ENCODE data around the gene DZIP1L. TPM values are rescaled to one million over a fixed set of nuclear protein-coding genes. Genes with fewer than 3 reads are reported as not detected.
"Not testable (repeated sequence)": the region's sequence is repeated elsewhere in the genome, so short reads cannot be mapped to it uniquely, and the experiment has no call there.

The DZIP1L gene
- polyA plus RNA-seq = not detected

- H3K27ac Mint-ChIP-seq = no peak within 1 kb of the TSS
- peaks cover 11% of the 10 kb centered on the region in 2 donors for H3K4me1 Mint-ChIP-seq
- DNase-seq = no peak
- no peaks in the 10 kb centered on the region for H3K9me3 Mint-ChIP-seq
- H3K36me3 Mint-ChIP-seq = no peaks in the 10 kb centered on the region
- peaks cover 5 to 17% (median 5%) of the 10 kb centered on the region in 3 donors for H3K27me3 Mint-ChIP-seq (ENCODE audit: low read depth in 3 of 3)
- H3K4me3 Mint-ChIP-seq = peak within 1 kb of the TSS; percentile 73 to 79 (median 76)
Observed at GRCh38 chr3:138114988-138115971, at the start of gene DZIP1L. Gene DZIP1L, minus strand, starts transcription at chr3:138115608. Its CDS starts 11,637 bp downstream, at chr3:138103971.

- Mint-ChIP-seq H3K27me3 (ENCODE audit: low read depth in 3 of 3) (no peaks in the 10 kb centered on the region), H3K4me1 (peaks cover 0 to 15% of the 10 kb centered on the region in 2 donors), H3K36me3 (peaks cover 29 to 55% (median 37%) of the 10 kb centered on the region in 3 donors), H3K27ac (no peak overlapping the region), H3K9me3 (no peaks in the 10 kb centered on the region), H3K4me3 (no peak overlapping the region)
- no peak for DNase-seq
Observed at GRCh38 chr3:138165061-138165460, 49.7 kb upstream of the DZIP1L start.

- Mint-ChIP-seq H3K36me3 (peaks cover 11 to 25% (median 14%) of the 10 kb centered on the region in 3 donors), H3K4me3 (no peak overlapping the region), H3K9me3 (peaks cover 0 to 5% (median 1%) of the 10 kb centered on the region in 6 donors), H3K4me1 (no peaks in the 10 kb centered on the region), H3K27me3 (ENCODE audit: low read depth in 3 of 3) (peaks cover 0 to 10% (median 0%) of the 10 kb centered on the region in 3 donors), H3K27ac (no peak overlapping the region)
- DNase-seq = no peak
Observed at GRCh38 chr3:138157743-138158142, 42.3 kb upstream of the DZIP1L start.

- H3K27me3 Mint-ChIP-seq (ENCODE audit: low read depth in 3 of 3) = peaks cover 0 to 10% (median 0%) of the 10 kb centered on the region in 3 donors
- peaks cover 0 to 5% (median 1%) of the 10 kb centered on the region in 6 donors for H3K9me3 Mint-ChIP-seq
- DNase-seq = no peak
- no peak overlapping the region for H3K4me3 Mint-ChIP-seq
- no peak overlapping the region for H3K27ac Mint-ChIP-seq
- peaks cover 0 to 6% (median 0%) of the 10 kb centered on the region in 3 donors for H3K36me3 Mint-ChIP-seq
- no peaks in the 10 kb centered on the region for H3K4me1 Mint-ChIP-seq
Observed at GRCh38 chr3:138154534-138154933, 39.1 kb upstream of the DZIP1L start.

- no peaks in the 10 kb centered on the region for H3K4me1 Mint-ChIP-seq
- no peak overlapping the region for H3K4me3 Mint-ChIP-seq
- peaks cover 0 to 1% (median 0%) of the 10 kb centered on the region in 6 donors for H3K9me3 Mint-ChIP-seq
- no peak overlapping the region for H3K27ac Mint-ChIP-seq
- DNase-seq = no peak
- H3K27me3 Mint-ChIP-seq (ENCODE audit: low read depth in 3 of 3) = peaks cover 0 to 5% (median 0%) of the 10 kb centered on the region in 3 donors
- no peaks in the 10 kb centered on the region for H3K36me3 Mint-ChIP-seq
Observed at GRCh38 chr3:138148503-138148902, 33.1 kb upstream of the DZIP1L start.

- H3K27me3 Mint-ChIP-seq (ENCODE audit: low read depth in 3 of 3); H3K4me1 Mint-ChIP-seq; H3K36me3 Mint-ChIP-seq; H3K4me3 Mint-ChIP-seq; DNase-seq; H3K9me3 Mint-ChIP-seq; H3K27ac Mint-ChIP-seq: not testable (repeated sequence)
Observed at GRCh38 chr3:138142181-138142580, 26.8 kb upstream of the DZIP1L start.

- peaks cover 0 to 2% (median 0%) of the 10 kb centered on the region in 6 donors for H3K9me3 Mint-ChIP-seq
- no peak overlapping the region for H3K27ac Mint-ChIP-seq
- no peaks in the 10 kb centered on the region for H3K36me3 Mint-ChIP-seq
- peaks cover 0 to 6% (median 3%) of the 10 kb centered on the region in 3 donors for H3K27me3 Mint-ChIP-seq (ENCODE audit: low read depth in 3 of 3)
- no peaks in the 10 kb centered on the region for H3K4me1 Mint-ChIP-seq
- DNase-seq = no peak
- H3K4me3 Mint-ChIP-seq = no peak overlapping the region
Observed at GRCh38 chr3:138140940-138141339, 25.5 kb upstream of the DZIP1L start.

- H3K27ac Mint-ChIP-seq = no peak overlapping the region
- no peaks in the 10 kb centered on the region for H3K4me1 Mint-ChIP-seq
- no peak for DNase-seq
- peaks cover 0 to 6% (median 3%) of the 10 kb centered on the region in 3 donors for H3K27me3 Mint-ChIP-seq (ENCODE audit: low read depth in 3 of 3)
- H3K36me3 Mint-ChIP-seq = no peaks in the 10 kb centered on the region
- no peak overlapping the region for H3K4me3 Mint-ChIP-seq
- H3K9me3 Mint-ChIP-seq = peaks cover 0 to 2% (median 0%) of the 10 kb centered on the region in 6 donors
Observed at GRCh38 chr3:138139691-138140090, 24.3 kb upstream of the DZIP1L start.

- DNase-seq = no peak
- Mint-ChIP-seq H3K36me3 (no peaks in the 10 kb centered on the region), H3K4me1 (no peaks in the 10 kb centered on the region), H3K9me3 (no peaks in the 10 kb centered on the region), H3K4me3 (no peak overlapping the region), H3K27ac (no peak overlapping the region), H3K27me3 (ENCODE audit: low read depth in 3 of 3) (peaks cover 0 to 6% (median 4%) of the 10 kb centered on the region in 3 donors)
Observed at GRCh38 chr3:138137861-138138260, 22.5 kb upstream of the DZIP1L start.

GRCh38 chr3:138136201-138136600 is 20.8 kb upstream of the DZIP1L start:
- DNase-seq = no peak
- H3K27ac Mint-ChIP-seq = no peak overlapping the region
- no peak overlapping the region for H3K4me3 Mint-ChIP-seq
- peaks cover 0 to 6% (median 4%) of the 10 kb centered on the region in 3 donors for H3K27me3 Mint-ChIP-seq (ENCODE audit: low read depth in 3 of 3)
- H3K9me3 Mint-ChIP-seq = no peaks in the 10 kb centered on the region
- H3K36me3 Mint-ChIP-seq = no peaks in the 10 kb centered on the region
- no peaks in the 10 kb centered on the region for H3K4me1 Mint-ChIP-seq

- Mint-ChIP-seq H3K36me3 (no peaks in the 10 kb centered on the region), H3K4me1 (no peaks in the 10 kb centered on the region), H3K9me3 (no peaks in the 10 kb centered on the region), H3K27me3 (ENCODE audit: low read depth in 3 of 3) (peaks cover 0 to 6% (median 3%) of the 10 kb centered on the region in 3 donors), H3K27ac (no peak overlapping the region), H3K4me3 (no peak overlapping the region)
- DNase-seq = no peak
Observed at GRCh38 chr3:138135833-138136194, 20.4 kb upstream of the DZIP1L start.

- H3K27me3 Mint-ChIP-seq (ENCODE audit: low read depth in 3 of 3) = peaks cover 0 to 6% (median 3%) of the 10 kb centered on the region in 3 donors
Observed at GRCh38 chr3:138135146-138135832, 19.9 kb upstream of the DZIP1L start.

GRCh38 chr3:138132239-138132638 is 16.8 kb upstream of the DZIP1L start, which contains the start of gene A4GNT:
Gene A4GNT, minus strand, starts transcription at chr3:138132390. Its CDS starts 1,134 bp downstream, at chr3:138131256.
- no peak for DNase-seq
- H3K4me3 Mint-ChIP-seq = no peak within 1 kb of the TSS
- H3K27ac Mint-ChIP-seq = no peak within 1 kb of the TSS
- H3K9me3 Mint-ChIP-seq = no peaks in the 10 kb centered on the region
- H3K36me3 Mint-ChIP-seq = no peaks in the 10 kb centered on the region
- H3K27me3 Mint-ChIP-seq (ENCODE audit: low read depth in 3 of 3) = peaks cover 3 to 6% (median 3%) of the 10 kb centered on the region in 3 donors
- no peaks in the 10 kb centered on the region for H3K4me1 Mint-ChIP-seq

More at GRCh38 chr3:138135146-138135832, 19.9 kb upstream of the DZIP1L start:
- H3K36me3 Mint-ChIP-seq = no peaks in the 10 kb centered on the region
- no peaks in the 10 kb centered on the region for H3K4me1 Mint-ChIP-seq
- no peak overlapping the region for H3K4me3 Mint-ChIP-seq
- no peaks in the 10 kb centered on the region for H3K9me3 Mint-ChIP-seq
- H3K27ac Mint-ChIP-seq = no peak overlapping the region
- no peak for DNase-seq

Measured in immature natural killer cell (primary cell).